CD14-positive monocyte (primary cell): ENCODE measurements around the gene BBS2. TPM values are rescaled to one million over a fixed set of nuclear protein-coding genes. Genes with fewer than 3 reads are reported as not detected.

ENCODE experiments used
- DNase-seq, 3 donors: peaks; one replicate each; pipeline ENCODE4 v3.0.0-alpha.2; 2011 to 2022
- H2AFZ ChIP-seq: 2 replicates; pipeline ENCODE4 v1.6.0; 2012; ENCODE audit warnings: mild to moderate bottlenecking, low read depth, low read length, inconsistent platforms; ENCODE audit not compliant: insufficient read depth, poor library complexity, severe bottlenecking
- H3K27ac ChIP-seq, 2 donors: 1 replicate in 1 of 2; 2 replicates in 1 of 2; pipeline ENCODE4 v1.5.1; 2012 to 2013; ENCODE audit warnings: low read length in 2 of 2, control low read depth in 1 of 2, inconsistent platforms in 1 of 2, low read depth in 1 of 2, mild to moderate bottlenecking in 1 of 2
- H3K27me3 ChIP-seq, 2 donors: one replicate each; pipeline versions ENCODE4 v1.6.0 to v1.6.1; 2011 to 2013; ENCODE audit warnings: low read length in 2 of 2; ENCODE audit not compliant: control insufficient read depth in 2 of 2, insufficient read depth in 2 of 2
- H3K36me3 ChIP-seq, 2 donors: replicated peaks in 1 of 2; 1 replicate in 1 of 2; 2 replicates in 1 of 2; pipeline versions ENCODE4 v1.5.1 to v1.6.1; 2012 to 2013; ENCODE audit warnings: low read length in 2 of 2, control low read depth in 1 of 2, inconsistent platforms in 1 of 2, mild to moderate bottlenecking in 1 of 2; ENCODE audit not compliant: insufficient read depth in 2 of 2, control insufficient read depth in 1 of 2
- H3K4me1 ChIP-seq, 2 donors: 1 replicate in 1 of 2; 2 replicates in 1 of 2; pipeline versions ENCODE4 v1.5.1 to v1.6.1; 2012 to 2013; ENCODE audit warnings: low read length in 2 of 2, control low read depth in 1 of 2, inconsistent platforms in 1 of 2, mild to moderate bottlenecking in 1 of 2, moderate library complexity in 1 of 2; ENCODE audit not compliant: insufficient read depth in 2 of 2, control insufficient read depth in 1 of 2
- H3K4me2 ChIP-seq: replicated peaks from 2 replicates; pipeline ENCODE3; 2012; ENCODE audit warnings: low read length, moderate library complexity, mild to moderate bottlenecking; ENCODE audit not compliant: poor library complexity, severe bottlenecking; ENCODE audit errors: extremely low read depth
- H3K4me3 ChIP-seq, 3 experiments: fragments of 200-600 bp in 1 of 3; sonication (generic) in 1 of 3; replicated peaks in 1 of 3; 1 replicate in 2 of 3; 2 replicates in 1 of 3; pipeline ENCODE4 v1.5.1; 2011 to 2013; ENCODE audit warnings: low read length in 3 of 3, mild to moderate bottlenecking in 3 of 3, control low read depth in 2 of 3, low read depth in 2 of 3, inconsistent platforms in 1 of 3, moderate library complexity in 1 of 3
- H3K79me2 ChIP-seq: 2 replicates; pipeline ENCODE4 v1.6.0; 2012; ENCODE audit warnings: mild to moderate bottlenecking, control low read depth, inconsistent platforms, low read length, moderate library complexity; ENCODE audit not compliant: insufficient read depth
- H3K9ac ChIP-seq: 2 replicates; pipeline ENCODE4 v1.6.0; 2017; ENCODE audit warnings: low read length, mild to moderate bottlenecking; ENCODE audit not compliant: insufficient read depth, poor library complexity, severe bottlenecking
- H3K9me3 ChIP-seq, 2 donors: replicated peaks in 1 of 2; 1 replicate in 1 of 2; 2 replicates in 1 of 2; pipeline versions ENCODE4 v1.5.1 to v1.6.1; 2012 to 2013; ENCODE audit warnings: low read length in 2 of 2, control low read depth in 1 of 2; ENCODE audit not compliant: control insufficient read depth in 1 of 2, insufficient read depth in 1 of 2
- H4K20me1 ChIP-seq: 2 replicates; pipeline ENCODE4 v1.6.0; 2012; ENCODE audit warnings: mild to moderate bottlenecking, low read length, control low read depth, moderate library complexity; ENCODE audit not compliant: insufficient read depth
- H3K27ac Mint-ChIP-seq, 7 donors: one replicate each; pipeline ENCODE4 v1.8.0; 2020; ENCODE audit warnings: mild to moderate bottlenecking in 7 of 7, mixed read lengths in 7 of 7, moderate library complexity in 6 of 7, inconsistent platforms in 2 of 7
- H3K27me3 Mint-ChIP-seq, 3 donors: one replicate each; pipeline ENCODE4 v1.8.0; 2021 to 2022; ENCODE audit warnings: low read depth in 3 of 3, mild to moderate bottlenecking in 3 of 3, mixed read lengths in 3 of 3, moderate library complexity in 3 of 3, inconsistent platforms in 1 of 3
- H3K36me3 Mint-ChIP-seq, 2 donors: one replicate each; pipeline ENCODE4 v1.8.0; 2020; ENCODE audit warnings: mixed read lengths in 2 of 2, inconsistent platforms in 1 of 2, mild to moderate bottlenecking in 1 of 2
- H3K4me1 Mint-ChIP-seq: one replicate; pipeline ENCODE4 v1.8.0; 2020; ENCODE audit warnings: mild to moderate bottlenecking, mixed read lengths
- H3K4me3 Mint-ChIP-seq, 2 donors: one replicate each; pipeline ENCODE4 v1.8.0; 2020; ENCODE audit warnings: mild to moderate bottlenecking in 2 of 2, mixed read lengths in 2 of 2, moderate library complexity in 1 of 2
- H3K9me3 Mint-ChIP-seq, 7 donors: one replicate each; pipeline ENCODE4 v1.8.0; 2020 to 2022; ENCODE audit warnings: mixed read lengths in 7 of 7, mild to moderate bottlenecking in 6 of 7, moderate library complexity in 6 of 7, inconsistent platforms in 2 of 7
- CTCF ChIP-seq: fragments of 200-600 bp; IDR thresholded peaks from one replicate; pipeline ENCODE4 v1.8.0; 2022; ENCODE audit warnings: antibody characterized with exemption, mild to moderate bottlenecking
- WGBS: methylation state at CpG from one replicate; pipeline ENCODE4 v1.1.5; 2013; ENCODE audit warnings: missing lambda C conversion rate; ENCODE audit not compliant: insufficient coverage; 5-methylcytosine and 5-hydroxymethylcytosine counted together
- intact Hi-C, 2 donors: fragments of 100-400 bp; cut with micrococcal nuclease; formaldehyde crosslinking; loops; one replicate each; pipeline versions ENCODE4 v1.15.0 to v1.15.1; 2023
- polyA plus RNA-seq, 3 donors: library from polyadenylated mRNA; depleted of rRNA in 1 of 3; unstranded in 2 of 3; stranded (reverse) in 1 of 3; fragments of 300-500 nt in 2 of 3; fragments of >200 nt in 1 of 3; fragmentation: Illumina TruSeq in 2 of 3; gene quantifications; 1 replicate in 2 of 3; 2 replicates in 1 of 3; pipeline ENCODE4 v1.2.3, GENCODE V29; 2012 to 2021

Gene BBS2
- polyA plus RNA-seq, 3 donors = 16.6 to 35.5 (median 18.8) TPM

GRCh38 chr16:56478281-56479049 is 41.4 kb downstream of the BBS2 start:
- no peaks in the 10 kb centered on the region for H3K27me3 ChIP-seq
- H3K27ac Mint-ChIP-seq = no peak overlapping the region
- intact Hi-C loops = no loop called here

More at GRCh38 chr16:56478281-56479049, 41.4 kb downstream of the BBS2 start:
- no peak overlapping the region for H3K4me3 ChIP-seq
- DNase-seq = no peak
- H3K9ac ChIP-seq = no peak overlapping the region
- peaks cover 0 to under 1% (median under 1%) of the 10 kb centered on the region in 7 donors for H3K9me3 Mint-ChIP-seq
- no peak overlapping the region for H3K4me2 ChIP-seq
- H3K36me3 ChIP-seq = peaks cover 58 to 94% of the 10 kb centered on the region in 2 donors
- H2AFZ ChIP-seq = no peak overlapping the region
- H3K4me1 ChIP-seq = no peaks in the 10 kb centered on the region
- H3K4me3 Mint-ChIP-seq = no peak overlapping the region
- no peaks in the 10 kb centered on the region for H3K9me3 ChIP-seq
- no peak for TF ChIP-seq CTCF
- peaks cover 60 to 73% of the 10 kb centered on the region in 2 donors for H3K36me3 Mint-ChIP-seq
- H3K4me1 Mint-ChIP-seq = peaks cover 2% of the 10 kb centered on the region
- H3K79me2 ChIP-seq = no peaks in the 10 kb centered on the region
- WGBS = no CpG with 5 or more reads among the region's 2 CpGs
- no peak overlapping the region for H3K27ac ChIP-seq
- no peaks in the 10 kb centered on the region for H3K27me3 Mint-ChIP-seq
- no peaks in the 10 kb centered on the region for H4K20me1 ChIP-seq
